IMR-90 (cell line): ENCODE results near the gene BOD1. TPM values are rescaled to one million over a fixed set of nuclear protein-coding genes. Genes with fewer than 3 reads are reported as not detected.

Experiments used
- ATAC-seq: fragments of 200-7000 bp; cut with Tn5 transposase; 2 replicates; pipeline ENCODE4 v1.9.1; 2020; ENCODE audit warnings: low read depth, mild to moderate bottlenecking, moderate library complexity
- BruUV-seq: library from RNA; stranded (reverse); fragments of 400-500 nt; replicated peaks from 2 replicates; lab custom pipeline; 2021; lab: Mats Ljungman, UMichigan
- CTCF ChIA-PET: fragments of 300-600 bp; formaldehyde crosslinking; extraction: SDS; loops from one replicate; lab custom pipeline; 2021; ENCODE audit warnings: antibody characterized with exemption; lab: Yijun Ruan, JAX
- POLR2A ChIA-PET: fragments of 300-600 bp; sonication (Branson Sonifier 250); formaldehyde crosslinking; loops from one replicate; lab custom pipeline; 2022; ENCODE audit warnings: antibody characterized with exemption; ENCODE audit not compliant: unreplicated experiment; lab: Charles Lee
- DNase-seq: peaks from one replicate; pipeline ENCODE4 v3.0.0; 2013
- H2AFZ ChIP-seq: replicated peaks from 2 replicates; pipeline ENCODE3; 2013; ENCODE audit warnings: low read length, mild to moderate bottlenecking; ENCODE audit not compliant: poor library complexity
- H2AK5ac ChIP-seq: 2 replicates; pipeline ENCODE4 v1.6.1; 2013; ENCODE audit warnings: low read depth, low read length, inconsistent platforms
- H2AK9ac ChIP-seq: replicated peaks from 2 replicates; pipeline ENCODE3; 2013; ENCODE audit warnings: mild to moderate bottlenecking, low read depth, low read length, moderate library complexity; ENCODE audit not compliant: poor library complexity
- H2BK120ac ChIP-seq: 2 replicates; pipeline ENCODE4 v1.6.1; 2013; ENCODE audit warnings: low read depth, low read length, inconsistent platforms
- H2BK15ac ChIP-seq: 3 replicates; pipeline ENCODE4 v1.6.1; 2013; ENCODE audit warnings: low read depth, low read length, inconsistent platforms
- H2BK20ac ChIP-seq: 2 replicates; pipeline ENCODE4 v1.6.1; 2013; ENCODE audit warnings: low read depth, mild to moderate bottlenecking, inconsistent platforms, low read length, moderate library complexity
- H2BK5ac ChIP-seq: 2 replicates; pipeline ENCODE4 v1.6.1; 2013; ENCODE audit warnings: mild to moderate bottlenecking, low read depth, low read length, inconsistent platforms; ENCODE audit not compliant: poor library complexity, severe bottlenecking
- H3K14ac ChIP-seq: replicated peaks from 2 replicates; pipeline ENCODE4 v1.6.1; 2013; ENCODE audit warnings: low read depth, low read length, inconsistent platforms
- H3K18ac ChIP-seq: 2 replicates; pipeline ENCODE4 v1.6.1; 2013; ENCODE audit warnings: low read depth, low read length, control low read depth
- H3K23ac ChIP-seq: 2 replicates; pipeline ENCODE4 v1.6.1; 2013; ENCODE audit warnings: low read depth, low read length, inconsistent platforms
- H3K27ac ChIP-seq: 2 replicates; pipeline ENCODE4 v1.5.1; 2013; ENCODE audit warnings: mild to moderate bottlenecking, control low read depth, low read length; ENCODE audit not compliant: insufficient read depth
- H3K27me3 ChIP-seq: 2 replicates; pipeline ENCODE4 v1.6.1; 2013; ENCODE audit warnings: low read length; ENCODE audit not compliant: control insufficient read depth, insufficient read depth
- H3K36me3 ChIP-seq: 2 replicates; pipeline ENCODE4 v1.6.1; 2013; ENCODE audit warnings: low read length, mixed read lengths; ENCODE audit not compliant: control insufficient read depth, insufficient read depth
- H3K4ac ChIP-seq: 2 replicates; pipeline ENCODE4 v1.6.1; 2013; ENCODE audit warnings: low read depth, low read length, inconsistent platforms
- H3K4me1 ChIP-seq: 2 replicates; pipeline ENCODE4 v1.6.1; 2013; ENCODE audit warnings: low read length, mixed read lengths; ENCODE audit not compliant: control insufficient read depth, insufficient read depth
- H3K4me2 ChIP-seq: 2 replicates; pipeline ENCODE4 v1.6.1; 2013; ENCODE audit warnings: low read depth, mild to moderate bottlenecking, control low read depth, low read length, moderate library complexity
- H3K4me3 ChIP-seq: 2 replicates; pipeline ENCODE4 v1.5.1; 2013; ENCODE audit warnings: low read depth, mild to moderate bottlenecking, control low read depth, low read length, moderate library complexity; ENCODE audit not compliant: insufficient read depth
- H3K56ac ChIP-seq: 2 replicates; pipeline ENCODE4 v1.6.1; 2013; ENCODE audit warnings: low read length, inconsistent platforms; ENCODE audit not compliant: insufficient read depth; ENCODE audit errors: extremely low read depth
- H3K79me1 ChIP-seq, 2 experiments: 2 replicates each; pipeline ENCODE4 v1.6.1; 2013; ENCODE audit warnings: low read length in 2 of 2, inconsistent platforms in 1 of 2, low read depth in 1 of 2
- H3K9ac ChIP-seq: 2 replicates; pipeline ENCODE4 v1.6.1; 2013; ENCODE audit warnings: low read depth, low read length, control low read depth
- H3K9me1 ChIP-seq: 2 replicates; pipeline ENCODE4 v1.6.1; 2013; ENCODE audit warnings: low read length, inconsistent platforms; ENCODE audit not compliant: insufficient read depth
- H3K9me3 ChIP-seq: 2 replicates; pipeline ENCODE4 v1.6.1; 2013; ENCODE audit warnings: low read length; ENCODE audit not compliant: control insufficient read depth, insufficient read depth
- H4K20me1 ChIP-seq: 2 replicates; pipeline ENCODE4 v1.6.1; 2013; ENCODE audit warnings: low read length, inconsistent platforms; ENCODE audit not compliant: insufficient read depth
- H4K5ac ChIP-seq: 2 replicates; pipeline ENCODE4 v1.6.1; 2013; ENCODE audit warnings: mild to moderate bottlenecking, low read depth, low read length, control low read depth
- H4K8ac ChIP-seq, 2 experiments: 2 replicates each; pipeline ENCODE4 v1.6.1; 2013; ENCODE audit warnings: low read depth in 2 of 2, low read length in 2 of 2, control low read depth in 1 of 2, inconsistent platforms in 1 of 2
- H4K91ac ChIP-seq: 2 replicates; pipeline ENCODE4 v1.6.1; 2013; ENCODE audit warnings: low read depth, low read length, inconsistent platforms; ENCODE audit not compliant: insufficient read depth
- BHLHE40 ChIP-seq: fragments of 150-350 bp; IDR thresholded peaks from 2 replicates; pipeline ENCODE4 v1.6.1; 2016; ENCODE audit warnings: mild to moderate bottlenecking, low read depth, low read length
- ELK1 ChIP-seq: fragments of 150-350 bp; IDR thresholded peaks from 2 replicates; pipeline ENCODE4 v1.6.1; 2016; ENCODE audit warnings: low read depth, mild to moderate bottlenecking, low read length, moderate library complexity, borderline replicate concordance
- MAFK ChIP-seq: IDR thresholded peaks from 2 replicates; pipeline ENCODE4 v1.6.1; 2012; ENCODE audit warnings: low read depth, low read length, improper control_type of control experiment
- MAZ ChIP-seq: IDR thresholded peaks from 2 replicates; pipeline ENCODE4 v1.6.1; 2012; ENCODE audit warnings: low read depth, mild to moderate bottlenecking, low read length, improper control_type of control experiment, moderate library complexity, borderline replicate concordance
- NFE2L2 ChIP-seq: fragments of 150-350 bp; IDR thresholded peaks from 2 replicates; pipeline ENCODE4 v1.6.1; 2016; ENCODE audit warnings: low read depth, mild to moderate bottlenecking, low read length
- POLR2A ChIP-seq: IDR thresholded peaks from 2 replicates; pipeline ENCODE4 v1.6.1; 2012; ENCODE audit warnings: mild to moderate bottlenecking, low read depth, low read length
- RCOR1 ChIP-seq: IDR thresholded peaks from 2 replicates; pipeline ENCODE4 v1.6.1; 2012; ENCODE audit warnings: mild to moderate bottlenecking, low read length, improper control_type of control experiment; ENCODE audit not compliant: insufficient replicate concordance
- RFX5 ChIP-seq: IDR thresholded peaks from 2 replicates; pipeline ENCODE4 v1.8.0; 2012; ENCODE audit warnings: low read depth, mild to moderate bottlenecking, low read length, moderate library complexity
- SMC3 ChIP-seq: fragments of 150-350 bp; IDR thresholded peaks from 2 replicates; pipeline ENCODE4 v1.6.1; 2016; ENCODE audit warnings: low read depth, mild to moderate bottlenecking, antibody characterized with exemption, low read length, moderate library complexity
- USF2 ChIP-seq: fragments of 150-350 bp; IDR thresholded peaks from 2 replicates; pipeline ENCODE4 v1.6.1; 2017; ENCODE audit warnings: mild to moderate bottlenecking, antibody characterized with exemption, low read length, low read depth
- WGBS, 2 experiments: methylation state at CpG; one replicate each; pipeline versions ENCODE4 v1.1.5 to v1.1.7; 2013; ENCODE audit warnings: missing lambda C conversion rate in 2 of 2; ENCODE audit not compliant: insufficient read length in 1 of 2; ENCODE audit errors: extremely low coverage in 2 of 2; 5-methylcytosine and 5-hydroxymethylcytosine counted together
- dilution Hi-C: fragments of 300-500 bp; cut with HindIII; formaldehyde crosslinking; loops from one replicate; pipeline ENCODE4 v1.14.3; 2018; ENCODE audit warnings: low sequenced_read_pairs; ENCODE audit not compliant: unreplicated experiment
- in situ Hi-C: fragments of 300-500 bp; cut with MboI; formaldehyde crosslinking; loops from 3 replicates; pipeline ENCODE4 v1.14.3; 2019; ENCODE audit warnings: low sequenced_read_pairs, inconsistent platforms, mixed read lengths
- intact Hi-C: fragments of 100-400 bp; cut with micrococcal nuclease; formaldehyde crosslinking; loops from 2 replicates; pipeline ENCODE4 v1.10.0; 2022
- polyA plus RNA-seq, 3 experiments: library from polyadenylated mRNA; depleted of rRNA; stranded (reverse); fragments of >200 nt; gene quantifications; 2 replicates each; pipeline ENCODE4 v1.2.3, GENCODE V29; 2012; ENCODE audit warnings: low replicate concordance in 1 of 3
- total RNA-seq: library from RNA; depleted of rRNA; stranded (reverse); fragments of >200 nt; gene quantifications from 2 replicates; pipeline ENCODE4 v1.2.3, GENCODE V29; 2012

BOD1 gene
- total and polyA plus RNA-seq, 2 of the 4 experiments (the other 2 are of a cell fraction): 57.9 to 71.7 TPM

GRCh38 chr5:173614591-173614990 is 1.9 kb downstream of the BOD1 start (continued):
- no peak for TF ChIP-seq ELK1

- Histone ChIP-seq H3K23ac (0 out of 2 replicates have a peak overlapping the region, but pooled peaks have one; percentile 64), H3K4me2 (peak overlapping the region; percentile 43; the same call in 1 of the 2 replicates), H2AK9ac (no peak overlapping the region), H3K27me3 (no peaks in the 10 kb centered on the region), H3K14ac (no peak overlapping the region), H2BK15ac (no peak overlapping the region), H4K8ac (no peak overlapping the region; a peak in 1 of 4 replicates), H3K79me1 (peaks cover 45 to 70% of the 10 kb centered on the region in 2 experiments), H2AFZ (no peak overlapping the region), H3K9ac (no peak overlapping the region), H3K9me3 (no peaks in the 10 kb centered on the region), H3K18ac (no peak overlapping the region), H3K56ac (no peak overlapping the region), H3K4ac (no peak overlapping the region), H3K27ac (peak overlapping the region; percentile 4; the same call in 1 of the 2 replicates), H3K4me1 (peaks cover 11% of the 10 kb centered on the region), H4K91ac (no peak overlapping the region), H3K9me1 (peaks cover 15% of the 10 kb centered on the region), H2AK5ac (peak overlapping the region; percentile 31; the same call in 1 of the 2 replicates), H2BK120ac (no peak overlapping the region), H3K4me3 (no peak overlapping the region), H2BK20ac (no peak overlapping the region), H2BK5ac (peak overlapping the region; percentile 4), H3K36me3 (peaks cover 23% of the 10 kb centered on the region), H4K20me1 (peaks cover 46% of the 10 kb centered on the region), H4K5ac (no peak overlapping the region)
- ChIA-PET POLR2A (no interaction called here), CTCF (no interaction called here)
- no CpG with 5 or more reads among the region's 8 CpGs for WGBS, 2 experiments
- no TSS peak for BruUV-seq
- dilution Hi-C loops (no loop called here), in situ Hi-C loops (no loop called here), intact Hi-C loops (loop anchor here (10.0 kb wide), 2 partner anchors 449 to 909 kb away; no protein-coding TSS in a partner anchor)
- DNase-seq (no peak), ATAC-seq (no peak)
- no peak for TF ChIP-seq POLR2A
- TF ChIP-seq USF2: no peak
- TF ChIP-seq BHLHE40: no peak
- no peak for TF ChIP-seq ELK1
- no peak for TF ChIP-seq MAFK
- no peak for TF ChIP-seq MAZ
- no peak for TF ChIP-seq RCOR1
- TF ChIP-seq SMC3: no peak
- TF ChIP-seq RFX5: no peak
- TF ChIP-seq NFE2L2: no peak
These were observed 2.9 kb downstream of the BOD1 start for GRCh38 chr5:173613433-173614159.
